NOMO-1 treated with dmso at 0.1 percent for 144 hours (cell line): ENCODE results near the gene SLC38A2.

ENCODE experiments used
- DNase-seq: peaks from one replicate; lab custom pipeline; 2025; ENCODE audit not compliant: unreplicated experiment; lab: John Stamatoyannopoulos, UW

SLC38A2 gene

DNA sequence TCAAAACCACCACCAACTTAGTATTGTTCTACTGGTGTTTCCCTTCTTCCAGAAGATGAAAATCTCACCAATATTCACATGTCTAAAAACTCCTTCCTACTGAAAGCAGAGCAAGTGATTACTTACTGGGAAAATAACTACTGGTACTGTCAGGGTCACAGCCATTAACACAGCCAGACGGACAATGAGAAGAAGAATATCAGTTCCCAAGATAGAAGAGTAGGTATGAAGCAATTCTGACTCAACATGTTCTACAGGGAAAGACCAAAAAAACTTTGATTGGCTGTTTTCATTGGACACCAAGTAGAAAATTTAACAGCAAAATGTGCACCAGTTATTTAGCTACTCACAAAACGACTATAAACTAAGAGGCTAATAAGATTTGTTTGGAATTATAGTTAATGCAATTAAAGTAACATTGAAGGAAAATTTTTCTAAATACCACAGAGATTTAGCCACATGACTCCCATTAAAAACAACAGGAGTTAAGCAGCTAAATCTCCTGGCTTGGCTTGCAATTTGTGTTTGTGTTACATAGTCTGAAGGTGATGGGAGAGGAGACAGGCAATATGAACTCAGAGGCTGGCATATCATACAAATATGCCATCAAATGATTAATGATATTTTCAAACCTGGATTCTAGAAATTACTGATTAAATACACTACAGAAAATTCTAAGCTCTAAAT is 9.5 kb downstream of the SLC38A2 start:
- no peak for DNase-seq

DNA sequence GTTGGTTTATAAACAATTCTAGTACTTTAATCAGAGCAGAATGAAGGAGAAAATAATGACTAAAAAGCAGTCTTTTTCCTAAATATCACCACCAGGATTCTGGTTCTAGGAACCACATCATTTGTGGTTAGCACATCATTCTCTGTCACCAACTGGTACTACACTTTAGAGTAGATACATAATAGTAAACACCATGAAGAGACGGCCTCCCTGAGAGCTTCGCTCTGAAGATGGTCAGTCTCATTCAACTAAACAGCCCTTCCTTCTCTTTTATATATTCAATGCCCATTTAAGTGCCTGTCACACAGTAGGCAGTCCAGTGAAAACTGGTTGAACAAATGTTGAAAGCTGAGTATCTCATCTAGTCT is 10.9 kb downstream of the SLC38A2 start:
- no peak for DNase-seq

DNA sequence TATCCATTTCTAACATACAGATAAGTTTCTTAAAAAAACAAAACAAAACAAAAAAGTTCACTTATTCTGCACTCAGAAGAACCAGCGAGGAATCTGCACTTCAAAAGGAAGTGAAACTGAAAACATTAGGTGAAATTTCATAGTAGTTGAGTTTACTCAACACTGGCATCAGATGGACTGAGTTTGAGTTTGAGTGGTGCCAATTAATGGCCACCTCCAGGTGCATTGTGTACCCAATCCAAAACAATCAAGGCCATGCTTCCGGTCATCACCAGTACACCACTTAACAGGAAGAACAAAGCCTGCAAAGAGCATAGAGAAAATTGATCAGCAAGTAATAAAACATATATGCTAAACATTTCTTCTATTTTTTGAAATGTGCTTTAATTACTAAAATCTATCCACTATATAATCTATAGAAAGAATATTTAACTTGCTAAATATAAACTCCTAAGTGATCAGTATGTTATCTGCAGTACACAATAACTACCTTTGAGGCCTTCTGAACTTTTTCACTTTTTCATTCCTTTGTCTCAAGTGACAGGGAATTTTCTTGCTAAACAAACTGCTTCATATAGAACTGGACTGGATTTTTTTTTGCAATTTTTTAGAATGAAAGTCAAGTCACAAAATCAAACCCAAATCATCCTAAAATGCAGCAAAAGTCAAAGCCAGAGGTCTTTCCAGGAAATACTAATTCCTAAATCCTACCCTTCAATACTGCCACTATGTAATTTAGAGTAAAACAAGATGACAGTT is 11.5 kb downstream of the SLC38A2 start:
- DNase-seq: no peak

DNA sequence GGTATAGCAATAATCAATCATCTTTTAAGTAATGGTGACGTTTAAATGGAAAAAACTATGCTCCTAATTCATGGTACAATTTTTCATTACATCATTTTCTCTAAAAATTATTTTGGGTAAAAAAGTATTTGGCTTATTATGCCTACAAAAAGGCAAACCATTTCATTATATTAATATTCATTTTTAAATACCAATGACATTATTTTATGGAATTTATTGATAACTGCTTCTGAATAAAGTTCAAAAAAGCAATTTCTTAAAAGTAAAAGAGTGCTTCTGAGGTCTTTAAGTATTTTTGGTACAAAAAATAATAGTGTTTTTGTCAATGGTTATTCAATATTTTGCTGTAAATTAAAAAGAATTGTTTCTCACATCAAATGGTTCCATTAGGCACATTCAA is 12.2 kb downstream of the SLC38A2 start:
- no peak for DNase-seq

DNA sequence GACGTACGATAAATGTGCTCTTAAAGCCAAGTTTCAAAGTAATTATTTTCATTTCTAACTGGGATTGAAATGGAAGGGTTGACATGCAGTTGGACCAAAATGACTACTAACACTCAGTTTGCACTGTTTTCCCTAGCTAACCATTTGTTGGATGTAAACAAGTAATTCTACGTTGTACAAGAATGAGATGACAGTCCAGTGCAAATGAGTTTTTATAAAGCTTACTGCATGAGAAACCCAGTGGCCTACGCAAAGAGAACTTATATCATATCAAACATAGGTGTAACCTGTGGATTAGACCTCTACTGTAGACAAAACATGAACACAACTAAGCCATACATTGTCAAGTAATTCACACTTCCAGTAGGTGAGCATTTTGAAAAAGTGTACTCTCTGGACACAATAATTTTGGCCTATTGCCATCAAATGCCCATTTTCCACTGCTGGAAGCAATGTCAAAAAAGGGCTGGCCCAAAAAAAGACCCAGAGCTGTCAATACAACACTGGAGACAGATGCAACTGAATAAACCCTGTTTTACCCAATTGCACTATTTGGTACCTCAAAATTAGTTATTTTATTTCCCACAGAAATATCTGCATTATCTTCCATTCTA is 12.8 kb downstream of the SLC38A2 start:
- no peak for DNase-seq

DNA sequence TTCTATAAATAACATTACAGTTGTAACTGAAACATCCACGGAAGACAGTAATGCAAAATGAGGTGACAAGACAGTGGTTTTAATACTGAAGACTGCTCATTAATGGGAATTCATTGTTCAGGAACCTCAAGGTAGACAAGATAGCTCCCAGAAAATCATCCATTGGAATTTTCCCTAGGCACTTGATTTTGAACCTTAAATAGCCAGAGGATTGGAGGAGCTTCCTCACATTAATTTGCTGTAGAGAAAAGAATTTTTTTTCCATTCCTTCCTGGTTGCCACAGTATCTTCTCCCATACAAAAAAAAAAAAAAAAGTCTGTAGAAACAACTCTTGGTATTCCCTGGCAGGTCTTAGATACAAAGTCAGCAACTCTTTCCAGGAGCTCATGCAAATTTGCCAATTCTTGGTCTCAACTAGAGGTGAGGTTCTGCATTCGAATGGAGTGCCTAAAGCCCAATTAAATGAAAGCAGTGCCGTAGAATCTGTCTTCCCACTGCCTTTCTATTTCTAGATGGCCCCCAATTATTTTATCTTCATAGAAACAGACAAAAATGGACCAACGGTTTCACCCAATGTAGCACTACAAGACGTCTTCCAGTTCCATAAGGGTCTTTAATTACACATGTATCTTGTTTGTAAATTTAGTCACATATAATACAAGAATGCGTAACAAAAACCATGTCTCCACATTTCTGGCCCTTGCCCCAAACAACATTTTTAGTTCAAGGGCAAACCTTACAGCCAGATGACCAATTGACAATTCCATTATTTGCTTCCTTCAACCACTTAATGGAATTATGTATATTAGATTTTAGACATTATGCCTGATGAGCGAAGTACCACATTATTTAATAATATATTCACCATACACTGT is 13.5 kb downstream of the SLC38A2 start:
- DNase-seq: no peak

DNA sequence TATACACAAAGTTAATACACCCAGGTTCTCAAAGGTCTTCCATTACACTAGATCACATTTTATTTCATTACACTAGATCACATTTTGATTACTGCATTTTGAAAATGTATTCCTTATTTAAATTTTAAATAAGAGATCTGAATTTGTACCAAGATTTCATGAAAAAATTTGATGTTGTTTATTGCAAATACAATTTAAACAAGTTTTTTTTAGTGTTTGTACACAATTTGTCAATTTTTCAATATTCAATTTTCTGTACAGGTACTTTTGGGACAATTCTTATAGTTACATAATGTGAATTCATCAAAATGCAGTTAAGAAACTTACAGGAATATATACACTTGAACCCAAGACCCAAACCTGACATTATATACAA is 14.3 kb downstream of the SLC38A2 start:
- DNase-seq: no peak

DNA sequence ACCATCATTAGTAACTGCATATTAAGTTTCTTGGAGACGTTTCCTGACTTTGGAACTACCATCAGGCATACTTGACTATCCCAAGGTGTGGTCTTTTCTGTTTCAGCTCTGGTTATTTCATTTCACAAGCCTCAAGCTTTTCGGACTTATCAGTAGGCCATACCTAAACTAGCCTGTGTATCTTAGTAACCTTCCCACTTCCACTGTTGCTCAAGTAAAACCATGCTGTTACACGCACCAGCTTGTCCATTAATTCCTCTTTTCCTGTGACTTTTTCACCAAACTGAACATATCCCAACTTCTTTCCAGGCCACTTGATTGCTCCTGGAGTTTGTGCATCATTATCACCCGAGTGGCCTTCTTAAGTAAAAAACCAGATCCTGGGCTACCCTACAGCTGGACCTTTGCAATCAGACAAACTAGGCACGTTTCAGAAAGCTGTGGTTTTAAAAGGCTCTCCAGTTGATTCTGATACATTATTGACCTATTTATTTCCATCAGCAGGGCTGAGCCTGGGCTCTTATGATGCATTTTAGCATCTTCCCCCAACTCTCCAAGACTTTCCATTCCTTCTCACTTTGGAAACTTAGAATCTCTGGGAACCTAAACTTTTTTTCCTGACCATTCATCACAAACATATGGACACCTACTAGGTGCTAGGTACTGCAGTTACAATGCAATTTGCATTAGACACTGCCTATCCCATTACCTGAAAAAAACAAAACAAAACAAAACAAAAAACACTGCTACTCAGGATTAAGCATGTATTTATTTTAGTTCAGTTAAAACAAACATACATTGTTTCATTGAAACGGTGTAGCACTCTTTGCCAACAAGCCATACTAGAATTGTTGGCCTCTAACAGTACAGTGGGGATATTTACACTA is 14.9 kb downstream of the SLC38A2 start:
- DNase-seq: no peak

DNA sequence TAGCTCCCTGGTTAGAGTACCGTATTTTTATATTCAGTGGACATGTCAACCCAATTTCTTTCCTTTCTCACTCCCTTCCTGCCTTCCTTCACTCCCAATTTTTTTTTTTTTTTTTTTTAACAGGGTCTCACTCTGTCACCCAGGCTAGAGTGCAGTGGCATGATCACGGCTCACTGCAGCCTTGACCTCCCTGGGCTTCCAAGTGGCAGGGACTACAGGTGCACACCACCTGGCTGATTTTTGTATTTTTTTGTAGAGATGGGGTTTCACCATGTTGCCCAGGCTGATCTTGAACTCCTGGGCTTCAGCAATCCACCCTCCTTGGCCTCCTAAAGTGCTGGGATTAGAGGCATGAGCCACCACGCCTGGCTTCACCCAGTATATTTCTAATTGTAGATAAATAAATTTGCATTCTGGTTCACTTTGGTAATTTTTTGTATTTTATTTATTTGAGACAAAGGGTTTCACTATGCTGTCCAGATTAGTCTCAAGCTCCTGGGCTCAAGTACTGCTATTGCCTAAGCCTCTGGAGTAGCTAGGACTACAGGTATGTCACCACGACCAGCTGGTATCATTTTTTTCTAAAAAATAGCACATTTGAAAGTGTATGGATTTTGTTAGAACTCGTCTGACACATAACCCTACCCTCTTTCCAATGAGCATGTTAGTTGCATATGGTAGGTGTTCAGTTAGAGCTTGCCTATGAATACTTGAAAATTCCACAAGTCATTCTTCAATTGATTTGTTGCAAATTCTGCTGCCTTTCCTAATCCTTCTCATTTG is 15.7 kb downstream of the SLC38A2 start:
- DNase-seq: no peak

DNA sequence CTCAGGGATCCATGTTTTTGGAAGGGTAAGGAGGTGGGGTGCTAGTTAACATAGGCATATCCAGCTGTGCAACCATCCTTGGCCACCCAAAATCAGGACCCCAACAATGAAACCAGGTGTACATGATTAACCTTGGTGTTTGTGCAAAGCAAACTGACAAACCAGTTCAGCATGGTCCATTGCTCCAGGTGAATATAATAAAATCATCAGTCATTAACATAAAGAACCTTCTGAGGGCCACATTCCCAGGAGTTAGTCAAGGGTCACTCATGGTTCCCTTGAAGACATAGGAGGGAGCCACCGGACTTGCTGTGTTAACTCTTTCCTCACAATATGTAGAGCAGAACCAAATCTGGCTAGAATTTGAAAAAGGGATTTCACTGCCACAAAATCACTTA is 17.8 kb downstream of the SLC38A2 start:
- no peak for DNase-seq

DNA sequence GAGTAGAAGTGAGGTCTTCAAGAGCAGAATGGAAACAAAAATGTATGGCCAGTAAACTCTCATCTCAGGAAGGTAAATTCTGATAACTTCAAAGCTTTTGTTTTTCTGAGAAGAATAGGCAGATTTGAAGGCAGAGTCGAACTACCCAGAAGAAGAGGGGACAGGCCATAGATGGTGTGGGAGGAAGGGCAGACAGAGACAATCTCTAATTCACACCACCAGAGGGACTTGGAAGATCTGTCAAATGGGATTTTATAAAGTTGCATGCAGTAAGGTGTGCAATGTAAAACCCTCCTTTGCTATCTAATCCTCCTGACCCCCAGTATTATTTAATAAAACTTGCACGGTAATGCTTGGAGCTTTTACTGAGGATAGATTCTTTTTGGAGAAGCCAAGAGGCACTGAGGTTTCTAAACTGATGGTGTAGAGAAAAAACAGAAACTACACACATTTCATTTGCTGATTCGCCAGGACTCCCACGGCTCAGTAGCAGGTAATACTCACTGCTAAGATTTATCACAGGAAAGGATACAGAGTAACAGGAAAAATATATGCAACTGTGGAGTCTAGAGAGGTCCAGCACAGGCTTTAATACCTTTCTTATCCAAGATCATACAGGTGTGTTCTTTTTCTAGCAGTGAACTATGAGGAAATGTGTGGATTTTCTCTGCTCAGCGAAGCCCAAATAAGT is 18.3 kb downstream of the SLC38A2 start:
- DNase-seq: no peak

DNA sequence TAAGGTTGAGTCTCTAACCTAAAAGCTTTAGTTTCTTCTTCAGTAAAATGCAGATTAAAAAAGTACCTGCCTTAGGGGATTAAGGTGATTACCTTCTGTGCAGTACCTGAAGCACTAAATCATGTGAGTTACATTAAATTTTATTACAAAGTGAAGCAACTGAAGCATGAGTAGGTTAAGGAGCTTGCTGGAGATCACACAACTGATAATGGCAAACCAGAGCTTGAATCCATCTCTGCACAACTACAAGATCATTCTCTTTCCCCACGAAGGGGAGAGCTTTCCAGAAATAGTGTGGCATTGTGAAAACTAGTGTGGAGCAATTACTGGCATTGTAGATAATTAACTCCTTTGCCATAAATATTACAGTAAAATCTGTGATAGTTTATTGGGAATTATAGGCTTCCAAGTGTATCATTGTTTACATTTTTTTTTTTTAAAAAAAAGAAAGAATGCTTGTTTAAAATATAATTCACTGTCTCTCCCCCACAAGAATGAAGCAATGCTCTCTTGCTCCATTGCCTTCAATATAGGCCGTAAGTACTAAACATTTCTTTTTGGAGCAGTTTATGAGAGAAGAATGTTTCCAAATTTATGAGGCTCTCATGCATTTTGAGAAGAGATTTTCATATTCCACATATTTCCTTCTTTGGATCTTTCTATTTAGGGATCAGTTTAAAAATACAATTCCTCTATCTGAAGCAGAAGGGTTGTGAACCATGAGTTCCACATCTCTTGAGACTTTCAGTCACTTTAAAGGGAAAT is 20.5 kb downstream of the SLC38A2 start:
- DNase-seq: no peak

DNA sequence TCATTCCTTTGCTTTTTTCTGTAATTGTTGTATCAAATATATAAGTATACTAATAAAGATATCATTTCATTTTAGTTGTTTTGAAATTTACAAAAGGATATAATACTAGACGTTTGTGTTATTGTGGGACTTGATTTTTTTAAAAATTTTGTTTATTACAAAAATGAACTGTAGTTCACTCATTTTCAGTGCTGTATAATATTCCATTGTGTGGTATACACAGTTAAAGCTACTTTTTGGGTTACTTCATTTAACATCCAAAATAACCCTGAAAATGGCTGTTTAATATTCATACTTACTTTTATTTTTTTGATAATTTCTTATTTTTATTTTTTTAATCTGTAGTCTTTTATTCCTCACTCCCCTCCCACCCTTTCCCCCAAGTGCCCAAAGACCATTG is 21.4 kb downstream of the SLC38A2 start:
- DNase-seq: no peak

DNA sequence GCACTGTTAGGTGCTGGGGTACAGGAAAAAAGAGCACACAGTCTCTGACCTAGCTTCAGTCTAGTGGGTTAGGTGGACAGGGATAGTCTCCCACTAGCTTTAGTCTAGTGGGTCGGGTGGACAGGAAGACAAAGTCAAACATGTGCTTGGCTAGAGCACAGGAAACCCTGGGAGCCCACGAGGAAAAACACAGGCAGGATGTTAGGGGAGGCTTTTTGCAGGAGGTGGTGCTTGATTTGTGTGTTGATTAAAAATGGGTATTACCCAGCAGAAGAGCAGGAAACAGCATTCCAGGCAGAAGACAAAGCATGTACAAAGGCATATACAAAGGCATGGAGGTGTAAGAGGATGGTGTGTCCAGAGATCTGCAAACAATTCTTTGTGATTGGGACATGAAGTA is 23.3 kb downstream of the SLC38A2 start:
- DNase-seq: no peak

DNA sequence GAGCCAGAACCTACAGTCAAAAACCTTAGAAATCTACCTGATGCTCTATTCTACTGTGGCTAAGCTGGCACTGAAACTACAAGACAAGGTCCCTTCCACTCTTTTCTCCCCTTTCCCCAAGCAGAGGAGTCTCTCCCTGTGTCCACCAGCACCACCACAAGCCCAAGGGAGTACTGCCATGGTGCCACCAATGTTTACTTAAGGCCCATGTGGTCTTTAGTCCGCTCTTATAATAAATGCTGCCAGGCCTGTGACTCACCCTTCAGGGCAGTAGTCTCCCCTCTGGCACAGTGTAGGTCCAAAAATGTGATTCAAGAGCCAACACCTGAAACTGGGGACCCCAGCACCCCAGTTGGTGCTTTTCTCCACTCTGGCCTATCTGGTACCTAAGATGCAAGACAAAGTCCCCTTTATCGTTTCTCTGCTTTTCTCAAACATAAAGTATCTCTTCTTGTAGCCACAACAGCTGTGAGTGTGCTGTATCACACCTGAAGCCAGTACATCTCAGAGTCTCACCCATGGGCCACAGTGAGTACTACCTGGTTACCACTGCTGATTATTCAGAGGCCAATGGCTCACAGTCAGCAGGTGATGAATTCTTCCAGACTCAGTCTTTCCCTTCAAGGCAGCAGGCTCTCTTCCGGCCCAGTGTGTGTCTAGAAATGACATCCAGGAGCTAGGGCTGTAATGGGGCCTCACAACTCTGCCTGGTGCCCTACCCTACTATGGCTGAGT is 29.3 kb downstream of the SLC38A2 start:
- no peak for DNase-seq

DNA sequence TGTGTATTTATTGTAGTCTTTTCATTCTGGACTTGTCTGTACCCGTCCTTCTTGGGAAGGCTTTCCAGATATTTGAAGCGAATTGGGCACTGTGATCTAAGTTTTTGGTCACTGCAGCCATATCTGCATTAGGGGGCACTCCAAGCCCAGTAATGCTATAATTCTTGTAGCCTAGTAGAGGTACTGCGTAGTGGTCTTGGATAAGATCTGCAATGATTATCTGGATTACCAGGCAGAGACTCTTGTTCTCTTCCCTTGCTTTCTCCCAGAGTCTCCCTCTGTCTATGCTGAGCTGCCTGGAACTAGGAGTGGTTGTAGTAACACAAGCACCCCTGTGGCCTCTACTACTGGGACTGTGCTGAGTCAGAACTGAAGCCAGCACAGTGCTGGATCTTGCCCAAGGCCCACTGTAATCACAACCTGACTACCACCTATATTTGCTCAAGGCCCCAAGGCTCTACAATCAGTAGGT is 30.0 kb downstream of the SLC38A2 start:
- DNase-seq: no peak

DNA sequence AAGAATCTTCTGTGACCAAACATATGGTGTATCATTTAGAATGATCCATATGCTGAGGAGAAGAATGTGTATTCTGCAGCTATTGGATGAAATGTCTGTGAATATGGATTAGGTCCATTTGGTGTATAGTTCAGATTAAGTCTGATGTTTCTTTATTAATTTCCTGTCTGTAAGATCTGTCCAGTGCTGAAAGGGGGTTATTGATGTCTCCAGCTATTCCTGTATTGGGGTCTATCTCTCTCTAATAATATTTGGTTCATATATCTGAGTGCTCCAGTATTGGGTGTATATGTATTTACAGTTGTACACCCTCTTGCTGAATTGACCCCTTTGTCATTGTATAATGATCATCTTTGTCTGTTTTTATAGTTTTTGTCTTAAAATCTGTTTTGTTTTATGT is 33.5 kb downstream of the SLC38A2 start:
- no peak for DNase-seq

DNA sequence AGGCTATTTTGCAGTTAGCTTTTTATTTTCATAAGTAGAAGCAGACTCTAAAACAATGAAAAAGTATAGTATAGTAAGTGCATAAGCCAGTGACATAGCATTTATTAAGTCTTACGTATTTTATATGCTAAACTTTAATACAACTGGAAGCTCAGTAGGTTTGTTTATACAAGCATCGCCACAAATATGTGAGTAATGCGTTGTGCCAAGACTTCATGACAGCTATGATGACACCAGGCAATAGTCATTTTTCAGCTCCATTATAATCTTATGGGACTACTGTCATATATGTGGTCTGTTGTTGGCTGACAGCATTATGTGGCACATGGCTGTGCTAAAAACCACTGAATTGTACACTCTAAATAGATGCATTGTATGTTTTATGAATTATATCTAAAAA is 40.3 kb downstream of the SLC38A2 start:
- DNase-seq: no peak
